Cortex of kidney (tissue), 1 donor: ENCODE data around the gene ZSWIM8.
A peak's percentile ranks its signal among the peaks of the same experiment; 100 is the strongest.
"Not testable (repeated sequence)": the region's sequence is repeated elsewhere in the genome, so short reads cannot be mapped to it uniquely, and the experiment has no call there.

Source experiments
- DNase-seq: peaks from one replicate; lab custom pipeline; 2025; lab: John Stamatoyannopoulos, UW

ZSWIM8 gene

GRCh38 chr10:73785211-73785720 is at the start of gene ZSWIM8:
Gene ZSWIM8 (plus strand): TSS chr10:73785606. CDS start chr10:73785879, 273 bp downstream.
- peak; percentile 30 for DNase-seq

- DNase-seq = not testable (repeated sequence)
Measured at GRCh38 chr10:73740501-73741254, 44.7 kb upstream of the ZSWIM8 start.

GRCh38 chr10:73742454-73742734 is 43.0 kb upstream of the ZSWIM8 start:
- no peak for DNase-seq

- DNase-seq = no peak
Measured at GRCh38 chr10:73743327-73743904, 42.0 kb upstream of the ZSWIM8 start.

GRCh38 chr10:73743905-73744663 is 41.3 kb upstream of the ZSWIM8 start, which contains the start of gene SEC24C:
Gene SEC24C (plus strand): TSS chr10:73744372. CDS start chr10:73746833, 2,461 bp downstream.
- DNase-seq = peak; percentile 28

GRCh38 chr10:73744664-73744975 is 40.8 kb upstream of the ZSWIM8 start:
- no peak for DNase-seq

GRCh38 chr10:73746721-73747120 is 38.7 kb upstream of the ZSWIM8 start:
- no peak for DNase-seq

- DNase-seq = no peak
Measured at GRCh38 chr10:73750819-73751218, 34.6 kb upstream of the ZSWIM8 start.

- no peak for DNase-seq
Measured at GRCh38 chr10:73756183-73756582, 29.2 kb upstream of the ZSWIM8 start.

GRCh38 chr10:73758704-73759511 is 26.5 kb upstream of the ZSWIM8 start:
- DNase-seq = no peak

- no peak for DNase-seq
Measured at GRCh38 chr10:73759512-73760115, 25.8 kb upstream of the ZSWIM8 start.

- no peak for DNase-seq
Measured at GRCh38 chr10:73761781-73762180, 23.6 kb upstream of the ZSWIM8 start.

- DNase-seq = no peak
Measured at GRCh38 chr10:73762915-73763314, 22.5 kb upstream of the ZSWIM8 start.

GRCh38 chr10:73763343-73763742 is 22.1 kb upstream of the ZSWIM8 start:
- no peak for DNase-seq

- no peak for DNase-seq
Measured at GRCh38 chr10:73765066-73765465, 20.3 kb upstream of the ZSWIM8 start.

GRCh38 chr10:73768881-73769280 is 16.5 kb upstream of the ZSWIM8 start:
- no peak for DNase-seq

- DNase-seq = no peak
Measured at GRCh38 chr10:73769396-73769795, 16.0 kb upstream of the ZSWIM8 start.

GRCh38 chr10:73771722-73772280 is 13.6 kb upstream of the ZSWIM8 start:
- peak; percentile 53 for DNase-seq

GRCh38 chr10:73772281-73773151 is 12.9 kb upstream of the ZSWIM8 start:
- DNase-seq = no peak

- no peak for DNase-seq
Measured at GRCh38 chr10:73773152-73773879, 12.1 kb upstream of the ZSWIM8 start.
